AG04449 (cell line): ENCODE data around the gene SCMH1.

Experiments
- CTCF ChIA-PET: fragments of 350-600 bp; formaldehyde crosslinking; extraction: SDS; loops from one replicate; lab custom pipeline; 2021; ENCODE audit warnings: antibody characterized with exemption; lab: Yijun Ruan, JAX
- POLR2A ChIA-PET: fragments of 400-600, 350-600 bp; formaldehyde crosslinking; extraction: SDS; loops from one replicate; lab custom pipeline; 2020; ENCODE audit warnings: antibody characterized with exemption, inconsistent platforms; lab: Yijun Ruan, JAX
- DNase-seq: peaks from one replicate; pipeline ENCODE4 v3.0.0-alpha.2; 2010; ENCODE audit warnings: low read depth, low spot score
- H3K4me3 ChIP-seq: 2 replicates; pipeline ENCODE4 v1.5.1; 2011; ENCODE audit warnings: low read depth, mild to moderate bottlenecking, control low read depth, low read length
- TF ChIP-seq, protein P1 (sequence below): IDR thresholded peaks from one replicate; pipeline ENCODE4 v1.5.1; 2011; ENCODE audit warnings: mild to moderate bottlenecking, moderate library complexity, low read length, control low read depth, inconsistent platforms; ENCODE audit not compliant: insufficient read depth; ENCODE audit errors: missing control alignments

SCMH1 gene

DNA sequence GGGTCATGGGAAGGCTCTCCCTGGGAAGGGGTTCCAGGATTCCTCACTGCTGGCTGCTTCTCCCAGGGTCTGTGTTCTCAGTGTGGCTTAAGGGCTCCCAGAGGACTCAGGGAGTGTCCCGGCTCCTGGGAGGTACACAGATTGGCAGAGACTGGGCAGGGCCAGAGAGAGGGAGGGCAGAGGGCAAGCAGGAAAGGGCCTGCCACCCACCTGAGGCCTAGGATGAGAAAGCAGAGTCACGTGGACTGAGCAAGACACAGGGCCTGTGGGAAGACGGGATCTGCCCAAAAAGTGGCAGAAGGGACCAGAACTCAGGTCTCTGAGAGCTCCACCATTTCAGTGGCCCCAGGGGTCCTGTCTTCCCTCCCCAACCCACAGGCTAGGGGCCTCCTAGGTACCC lies 221.5 kb downstream of the SCMH1 start:
- ChIA-PET CTCF (interaction anchor here (1.2 to 2.9 kb wide), 4 partner anchors 12 to 171 kb away, joined by 3 to 18 read pairs (median 4); no protein-coding TSS in a partner anchor), POLR2A (no interaction called here)
- no peak overlapping the region for H3K4me3 ChIP-seq
- TF ChIP-seq, protein P1, sequence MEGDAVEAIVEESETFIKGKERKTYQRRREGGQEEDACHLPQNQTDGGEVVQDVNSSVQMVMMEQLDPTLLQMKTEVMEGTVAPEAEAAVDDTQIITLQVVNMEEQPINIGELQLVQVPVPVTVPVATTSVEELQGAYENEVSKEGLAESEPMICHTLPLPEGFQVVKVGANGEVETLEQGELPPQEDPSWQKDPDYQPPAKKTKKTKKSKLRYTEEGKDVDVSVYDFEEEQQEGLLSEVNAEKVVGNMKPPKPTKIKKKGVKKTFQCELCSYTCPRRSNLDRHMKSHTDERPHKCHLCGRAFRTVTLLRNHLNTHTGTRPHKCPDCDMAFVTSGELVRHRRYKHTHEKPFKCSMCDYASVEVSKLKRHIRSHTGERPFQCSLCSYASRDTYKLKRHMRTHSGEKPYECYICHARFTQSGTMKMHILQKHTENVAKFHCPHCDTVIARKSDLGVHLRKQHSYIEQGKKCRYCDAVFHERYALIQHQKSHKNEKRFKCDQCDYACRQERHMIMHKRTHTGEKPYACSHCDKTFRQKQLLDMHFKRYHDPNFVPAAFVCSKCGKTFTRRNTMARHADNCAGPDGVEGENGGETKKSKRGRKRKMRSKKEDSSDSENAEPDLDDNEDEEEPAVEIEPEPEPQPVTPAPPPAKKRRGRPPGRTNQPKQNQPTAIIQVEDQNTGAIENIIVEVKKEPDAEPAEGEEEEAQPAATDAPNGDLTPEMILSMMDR = no peak
- no peak for DNase-seq

DNA sequence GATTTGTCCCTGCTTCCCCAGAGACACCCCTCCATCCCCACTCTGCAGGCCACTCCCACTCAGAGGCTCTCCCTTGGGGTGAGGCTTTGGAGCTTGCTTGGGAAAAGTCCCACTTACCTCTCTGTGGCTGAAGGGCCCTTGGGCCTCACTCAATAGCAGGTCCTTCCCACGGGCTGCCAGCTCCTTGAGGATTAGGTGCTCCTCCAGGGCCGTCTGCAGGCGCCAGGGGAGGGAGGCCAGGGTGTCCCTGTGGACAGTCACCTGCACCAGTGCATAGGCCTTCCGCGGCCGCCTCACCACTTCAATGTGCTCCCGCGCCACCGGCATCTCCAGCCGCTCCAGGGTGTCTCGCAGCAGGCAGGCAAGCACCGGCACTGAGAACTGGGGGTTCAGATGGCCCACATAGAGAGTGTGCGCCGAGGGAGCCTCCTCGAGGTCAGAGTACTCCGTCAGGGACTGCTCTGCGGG lies 222.0 kb downstream of the SCMH1 start:
- ChIA-PET POLR2A (no interaction called here), CTCF (interaction anchor here (2.0 to 2.9 kb wide), 2 partner anchors 10 to 16 kb away, joined by 6 to 18 read pairs; no protein-coding TSS in a partner anchor)
- no peak for DNase-seq
- TF ChIP-seq, protein P1 = no peak
- H3K4me3 ChIP-seq = no peak overlapping the region

DNA sequence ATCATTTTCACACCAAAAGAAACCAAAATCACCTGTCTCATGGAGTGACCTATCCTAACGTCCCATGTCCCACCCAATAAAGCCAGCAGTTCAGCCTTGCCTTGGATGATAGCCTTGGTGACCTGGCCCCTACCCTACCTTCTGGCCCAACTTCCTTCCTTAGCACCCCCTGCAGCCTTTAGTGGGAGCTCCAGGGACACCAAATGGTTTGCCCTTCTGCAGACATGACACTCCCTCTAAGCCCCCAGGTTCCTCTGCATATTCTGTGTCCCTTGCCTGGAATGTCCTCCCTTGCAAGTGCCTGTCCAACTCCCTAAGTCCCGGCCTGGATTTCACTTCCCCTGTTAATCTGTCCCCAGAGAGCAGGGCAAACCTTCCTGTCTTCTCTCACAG lies 222.8 kb downstream of the SCMH1 start:
- DNase-seq = no peak
- no peak overlapping the region for H3K4me3 ChIP-seq
- ChIA-PET CTCF (interaction anchor here (0.9 to 2.9 kb wide), 3 partner anchors 10 to 16 kb away, joined by 3 to 18 read pairs (median 6); no protein-coding TSS in a partner anchor), POLR2A (no interaction called here)
- TF ChIP-seq, protein P1 = no peak

DNA sequence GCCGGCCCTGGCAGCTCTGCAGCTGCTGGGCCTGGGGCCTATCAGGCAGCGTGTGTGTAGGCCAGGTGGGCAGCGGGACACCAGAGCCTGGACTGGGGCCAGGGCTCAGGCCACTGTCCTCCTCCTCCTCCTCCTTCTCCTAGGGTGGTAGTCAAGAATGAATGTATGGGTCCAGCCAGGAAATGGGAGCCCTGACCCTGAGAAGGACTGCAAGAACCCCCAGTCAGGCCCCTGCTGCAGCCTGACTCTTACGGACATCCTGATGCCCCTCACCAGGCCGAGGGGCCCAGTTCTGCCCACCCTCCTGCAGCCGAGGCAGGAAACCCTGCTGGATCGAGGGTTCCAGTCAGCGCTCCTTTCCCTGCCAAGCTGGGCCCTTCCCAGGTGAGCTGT lies 224.1 kb downstream of the SCMH1 start:
- no peak for DNase-seq
- H3K4me3 ChIP-seq = no peak overlapping the region
- TF ChIP-seq, protein P1 = no peak
- ChIA-PET POLR2A (no interaction called here), CTCF (no interaction called here)

DNA sequence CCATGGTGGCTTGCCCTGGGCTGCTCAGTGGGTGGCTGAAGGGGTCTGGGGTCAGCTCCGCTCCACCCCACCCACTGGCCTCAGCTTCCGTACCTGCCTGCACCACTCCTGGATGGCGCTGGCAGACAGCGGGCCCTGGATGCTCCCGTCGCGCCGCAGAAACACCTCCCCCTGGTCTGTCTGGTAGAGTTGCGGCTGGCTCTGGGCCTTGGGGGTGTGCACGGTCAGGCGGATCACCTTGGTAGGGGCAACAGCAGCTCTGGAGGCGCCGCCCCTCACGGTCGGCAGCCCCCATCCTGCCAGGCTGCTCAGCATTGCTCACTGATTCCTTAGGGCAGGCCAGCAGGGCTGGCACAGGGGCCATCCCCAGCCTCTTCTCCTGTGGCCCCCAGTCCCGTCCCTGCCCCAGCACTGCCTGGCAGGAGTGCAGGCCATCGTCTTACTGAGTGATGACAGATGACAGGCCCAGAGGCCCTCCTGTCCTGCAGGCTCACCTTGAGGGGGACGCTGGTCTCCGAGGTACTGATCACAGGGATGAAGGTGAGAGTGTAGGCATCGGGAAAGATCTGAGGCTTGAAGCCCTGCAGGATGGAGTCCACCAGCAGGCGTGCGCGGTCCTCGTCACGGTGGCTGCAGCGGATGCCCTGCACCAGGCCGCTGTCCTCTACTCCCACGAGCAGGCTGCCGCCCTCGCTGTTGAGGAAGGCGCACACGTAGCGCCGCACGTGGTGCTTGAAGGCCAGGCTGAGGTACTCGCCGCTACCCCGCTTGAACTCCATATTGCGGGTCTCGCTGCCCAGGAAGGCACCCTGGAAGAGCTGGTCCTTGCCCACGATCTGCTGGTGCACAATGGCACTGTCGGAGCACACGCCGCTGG lies 224.7 kb downstream of the SCMH1 start:
- ChIA-PET CTCF (interaction anchor here (2.8 kb wide), 1 partner anchor 13 kb away, joined by 16 read pairs; no protein-coding TSS in a partner anchor), POLR2A (no interaction called here)
- no peak for DNase-seq
- no peak overlapping the region for H3K4me3 ChIP-seq
- TF ChIP-seq, protein P1 = no peak

DNA sequence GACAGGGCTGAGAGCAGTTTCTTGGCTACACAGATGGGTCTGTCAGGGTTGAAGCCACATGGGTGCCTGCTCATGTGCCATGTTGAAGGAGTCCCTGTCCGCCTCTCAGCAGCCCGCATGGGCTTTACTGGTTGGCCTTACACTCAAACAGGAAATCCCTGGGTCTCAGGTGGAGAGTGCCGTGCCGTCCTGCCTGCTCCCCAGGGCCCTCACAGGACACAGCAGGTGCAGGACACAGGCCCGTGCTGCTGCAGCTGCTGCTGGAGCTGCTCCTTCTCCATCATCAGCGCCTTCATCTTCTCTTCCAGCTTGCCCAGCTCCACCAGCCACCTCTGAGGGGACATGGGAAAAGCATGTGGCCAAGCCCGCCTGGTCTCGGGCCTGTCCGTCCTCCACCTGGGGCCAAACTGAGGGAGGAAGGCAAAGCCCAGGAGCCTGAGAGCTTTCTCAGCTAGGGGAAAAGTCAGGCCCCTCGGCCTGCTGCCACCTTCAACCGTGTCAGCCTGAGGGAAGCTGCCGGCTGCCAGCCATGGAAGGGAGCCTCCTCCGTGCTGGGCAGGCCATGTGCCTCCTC lies 226.1 kb downstream of the SCMH1 start:
- H3K4me3 ChIP-seq = no peak overlapping the region
- no peak for DNase-seq
- TF ChIP-seq, protein P1 = no peak
- POLR2A ChIA-PET = no interaction called here
- CTCF ChIA-PET = interaction anchor here (2.8 kb wide), 1 partner anchor 11 kb away, joined by 16 read pairs; no protein-coding TSS in a partner anchor
